HEK293T (cell line): ENCODE measurements around the gene MIR17HG.

ENCODE experiments used
- CTCF ChIA-PET: fragments of 350-600 bp; formaldehyde crosslinking; extraction: SDS; loops from one replicate; lab custom pipeline; 2021; ENCODE audit warnings: antibody characterized with exemption, inconsistent platforms; lab: Yijun Ruan, JAX
- POLR2A ChIA-PET: fragments of 350-600 bp; formaldehyde crosslinking; extraction: SDS; loops from one replicate; lab custom pipeline; 2020; ENCODE audit warnings: antibody characterized with exemption, inconsistent platforms; lab: Yijun Ruan, JAX
- DNase-seq: peaks from one replicate; pipeline ENCODE4 v3.0.0; 2012; ENCODE audit warnings: mixed read lengths; ENCODE audit errors: extremely low spot score
- ARNT ChIP-seq: fragments of 450-650 bp; IDR thresholded peaks from 2 replicates; pipeline ENCODE4 v1.6.1; 2017; ENCODE audit warnings: mild to moderate bottlenecking
- BHLHE40 ChIP-seq: fragments of 450-650 bp; IDR thresholded peaks from 2 replicates; pipeline ENCODE4 v1.6.1; 2016; ENCODE audit warnings: mild to moderate bottlenecking, moderate library complexity, borderline replicate concordance
- CTBP1 ChIP-seq: fragments of 450-650 bp; IDR thresholded peaks from 2 replicates; pipeline ENCODE4 v1.6.1; 2016; ENCODE audit warnings: borderline replicate concordance
- ELF4 ChIP-seq: fragments of 450-650 bp; IDR thresholded peaks from 2 replicates; pipeline ENCODE4 v1.6.1; 2017; ENCODE audit warnings: antibody characterized with exemption
- FOXA1 ChIP-seq: fragments of 450-650 bp; IDR thresholded peaks from 2 replicates; pipeline ENCODE4 v1.6.1; 2016; ENCODE audit warnings: mild to moderate bottlenecking
- FOXK2 ChIP-seq: fragments of 450-650 bp; IDR thresholded peaks from 2 replicates; pipeline ENCODE4 v1.6.1; 2016; ENCODE audit warnings: mild to moderate bottlenecking
- FOXM1 ChIP-seq: fragments of 450-650 bp; IDR thresholded peaks from 2 replicates; pipeline ENCODE4 v1.6.1; 2017; ENCODE audit warnings: mild to moderate bottlenecking, borderline replicate concordance
- HDGF ChIP-seq: fragments of 450-650 bp; IDR thresholded peaks from 2 replicates; pipeline ENCODE4 v1.6.1; 2017; ENCODE audit warnings: antibody characterized with exemption, borderline replicate concordance
- L3MBTL2 ChIP-seq: fragments of 450-650 bp; conservative IDR thresholded peaks from 2 replicates; pipeline ENCODE4 v1.6.1; 2016; ENCODE audit warnings: mild to moderate bottlenecking
- LEF1 ChIP-seq: fragments of 450-650 bp; IDR thresholded peaks from 2 replicates; pipeline ENCODE4 v1.6.1; 2017; ENCODE audit warnings: mild to moderate bottlenecking, borderline replicate concordance
- NFRKB ChIP-seq: fragments of 450-650 bp; IDR thresholded peaks from 2 replicates; pipeline ENCODE4 v1.6.1; 2016; ENCODE audit warnings: mild to moderate bottlenecking, moderate library complexity
- PKNOX1 ChIP-seq: fragments of 450-650 bp; IDR thresholded peaks from 2 replicates; pipeline ENCODE4 v1.6.1; 2016
- SP1 ChIP-seq: fragments of 450-650 bp; IDR thresholded peaks from 2 replicates; pipeline ENCODE4 v1.6.1; 2017
- SUZ12 ChIP-seq: fragments of 450-650 bp; IDR thresholded peaks from 2 replicates; pipeline ENCODE4 v1.6.1; 2016; ENCODE audit warnings: mild to moderate bottlenecking
- TARDBP ChIP-seq: fragments of 450-650 bp; IDR thresholded peaks from 2 replicates; pipeline ENCODE4 v1.6.1; 2016
- ZNF384 ChIP-seq: fragments of 450-650 bp; IDR thresholded peaks from 2 replicates; pipeline ENCODE4 v1.6.1; 2016

Gene MIR17HG

GRCh38 chr13:91369441-91369831 lies 21.9 kb downstream of the MIR17HG start:
- DNase-seq, result no peak
- no peak for TF ChIP-seq SUZ12
- no peak for TF ChIP-seq ZNF384
- no peak for TF ChIP-seq FOXM1
- no peak for TF ChIP-seq ARNT
- TF ChIP-seq LEF1, result no peak
- no peak for TF ChIP-seq BHLHE40
- TF ChIP-seq NFRKB, result no peak
- TF ChIP-seq FOXA1, result no peak
- no peak for TF ChIP-seq L3MBTL2
- no peak for TF ChIP-seq PKNOX1
- TF ChIP-seq CTBP1, result no peak
- no peak for TF ChIP-seq FOXK2
- TF ChIP-seq SP1, result no peak
- ChIA-PET POLR2A (no interaction called here), CTCF (interaction anchor here (0.8 to 1.8 kb wide), 3 partner anchors 10 to 12 kb away, joined by 3 to 6 read pairs (median 4); no protein-coding TSS in a partner anchor)

GRCh38 chr13:91370501-91370900 lies 23.0 kb downstream of the MIR17HG start:
- TF ChIP-seq NFRKB, result no peak
- no peak for TF ChIP-seq L3MBTL2
- TF ChIP-seq SUZ12, result no peak
- TF ChIP-seq FOXM1, result no peak
- no peak for TF ChIP-seq ELF4
- TF ChIP-seq FOXA1, result no peak
- TF ChIP-seq LEF1, result no peak
- no peak for TF ChIP-seq TARDBP
- no peak for TF ChIP-seq ZNF384
- TF ChIP-seq SP1, result no peak
- TF ChIP-seq HDGF, result no peak
- no peak for TF ChIP-seq CTBP1
- DNase-seq, result no peak
- ChIA-PET CTCF (interaction anchor here (0.8 kb wide), 1 partner anchor 11 kb away, joined by 3 read pairs; no protein-coding TSS in a partner anchor), POLR2A (no interaction called here)

- DNase-seq, result no peak
- POLR2A ChIA-PET, result no interaction called here
- TF ChIP-seq ELF4, result no peak
- TF ChIP-seq FOXK2, result no peak
- no peak for TF ChIP-seq FOXM1
- no peak for TF ChIP-seq ARNT
- no peak for TF ChIP-seq TARDBP
- CTCF ChIA-PET, result interaction anchor here (0.7 to 1.8 kb wide), 2 partner anchors 9 to 409 kb away, joined by 3 to 6 read pairs; no protein-coding TSS in a partner anchor
Observed at GRCh38 chr13:91372911-91373310, 25.4 kb downstream of the MIR17HG start.

GRCh38 chr13:91375116-91375729 lies 27.7 kb downstream of the MIR17HG start:
- POLR2A ChIA-PET, result no interaction called here
- CTCF ChIA-PET, result interaction anchor here (2.2 kb wide), 1 partner anchor 347 kb away, joined by 7 read pairs; no protein-coding TSS in a partner anchor
- TF ChIP-seq ZNF384 (0 out of 2 replicates have a peak, but pooled peaks have one; percentile 37), L3MBTL2 (no peak)
- peak; percentile 71 for DNase-seq

- no peak for DNase-seq
- POLR2A ChIA-PET, result no interaction called here
- CTCF ChIA-PET, result interaction anchor here (0.6 to 1.7 kb wide), 12 partner anchors 9 to 398 kb away, joined by 3 to 7 read pairs (median 4); partner anchors contain the start of gene GPC5
- TF ChIP-seq TARDBP (no peak), SP1 (no peak), ZNF384 (no peak), ELF4 (no peak), FOXK2 (no peak), L3MBTL2 (no peak), LEF1 (no peak)
Observed at GRCh38 chr13:91381371-91381770, 33.9 kb downstream of the MIR17HG start.

- ChIA-PET POLR2A (interaction anchor here (0.7 kb wide), 1 partner anchor 15 kb away, joined by 3 read pairs; the partner anchor contains the start of gene GPC5), CTCF (interaction anchor here (0.8 kb wide), 1 partner anchor 194 kb away, joined by 3 read pairs; no protein-coding TSS in a partner anchor)
- TF ChIP-seq FOXA1 (no peak), ARNT (no peak), L3MBTL2 (no peak), BHLHE40 (no peak), HDGF (no peak), FOXK2 (no peak)
Observed at GRCh38 chr13:91383836-91384235, 36.3 kb downstream of the MIR17HG start.

GRCh38 chr13:91384896-91385295 lies 37.4 kb downstream of the MIR17HG start:
- no peak for DNase-seq
- TF ChIP-seq FOXA1 (0 out of 2 replicates have a peak, but pooled peaks have one; percentile 21), PKNOX1 (peak; percentile 64), TARDBP (no peak), NFRKB (no peak)
- ChIA-PET POLR2A (no interaction called here), CTCF (no interaction called here)

More at GRCh38 chr13:91383836-91384235, 36.3 kb downstream of the MIR17HG start:
- no peak for DNase-seq
